Measurements from ENCODE around the gene PIPOX. TPM values are rescaled to one million over a fixed set of nuclear protein-coding genes. Genes with fewer than 3 reads are reported as not detected.

The PIPOX gene
- total and polyA plus RNA-seq, 4 donors = 4.0 to 10.2 (median 6.9) TPM

GRCh38 chr17:29066606-29067005, 23.7 kb downstream of the PIPOX start:
- H3K4me1 ChIP-seq (ENCODE audit: control insufficient read depth, insufficient read depth, low read length) = peaks cover 45% of the 10 kb centered on the region
- no peaks in the 10 kb centered on the region for H3K27me3 ChIP-seq (ENCODE audit: control insufficient read depth, insufficient read depth, low read length)
- peak in 2 of 6 donors; percentile 72 to 73 for DNase-seq (ENCODE audit: low read depth in 4 of 6, low spot score in 6 of 6)
- no peak overlapping the region for H3K27ac ChIP-seq (ENCODE audit: low read depth, low read length)
- no peaks in the 10 kb centered on the region for H3K9me3 ChIP-seq (ENCODE audit: control insufficient read depth, insufficient read depth, low read length)
- no peak overlapping the region for H3K4me3 ChIP-seq (ENCODE audit: low read depth, low read length)
- WGBS (ENCODE audit: insufficient coverage) = 53% methylated on average over 1 of the region's 7 CpGs
- H3K36me3 ChIP-seq (ENCODE audit: control insufficient read depth, insufficient read depth, low read length) = no peaks in the 10 kb centered on the region

- H3K27ac ChIP-seq (ENCODE audit: low read depth, low read length) = no peak overlapping the region
- WGBS (ENCODE audit: insufficient coverage) = 78% methylated on average over 5 of the region's 10 CpGs
- H3K36me3 ChIP-seq (ENCODE audit: control insufficient read depth, insufficient read depth, low read length) = peaks cover 1% of the 10 kb centered on the region
Observed at GRCh38 chr17:29068818-29069217, 25.9 kb downstream of the PIPOX start.

GRCh38 chr17:29069526-29070041, 26.6 kb downstream of the PIPOX start:
- H3K4me3 ChIP-seq (ENCODE audit: low read depth, low read length) = no peak overlapping the region

More at GRCh38 chr17:29068818-29069217, 25.9 kb downstream of the PIPOX start:
- H3K9me3 ChIP-seq (ENCODE audit: control insufficient read depth, insufficient read depth, low read length) = no peaks in the 10 kb centered on the region
- peaks cover 37% of the 10 kb centered on the region for H3K4me1 ChIP-seq (ENCODE audit: control insufficient read depth, insufficient read depth, low read length)
- H3K4me3 ChIP-seq (ENCODE audit: low read depth, low read length) = no peak overlapping the region
- no peaks in the 10 kb centered on the region for H3K27me3 ChIP-seq (ENCODE audit: control insufficient read depth, insufficient read depth, low read length)
- DNase-seq (ENCODE audit: low read depth in 4 of 6, low spot score in 6 of 6) = peak in 1 of 6 donors; percentile 87

GRCh38 chr17:29070308-29070707, 27.4 kb downstream of the PIPOX start:
- no peak for DNase-seq (ENCODE audit: low read depth in 4 of 6, low spot score in 6 of 6)
- Histone ChIP-seq H3K9me3 (ENCODE audit: control insufficient read depth, insufficient read depth, low read length) (no peaks in the 10 kb centered on the region), H3K4me1 (ENCODE audit: control insufficient read depth, insufficient read depth, low read length) (peaks cover 34% of the 10 kb centered on the region), H3K27me3 (ENCODE audit: control insufficient read depth, insufficient read depth, low read length) (no peaks in the 10 kb centered on the region), H3K36me3 (ENCODE audit: control insufficient read depth, insufficient read depth, low read length) (peaks cover 11% of the 10 kb centered on the region), H3K27ac (ENCODE audit: low read depth, low read length) (no peak overlapping the region), H3K4me3 (ENCODE audit: low read depth, low read length) (no peak overlapping the region)
- WGBS (ENCODE audit: insufficient coverage) = 51% methylated on average over 9 of the region's 10 CpGs

More at GRCh38 chr17:29069526-29070041, 26.6 kb downstream of the PIPOX start:
- peaks cover 9% of the 10 kb centered on the region for H3K36me3 ChIP-seq (ENCODE audit: control insufficient read depth, insufficient read depth, low read length)
- 56% methylated on average over 18 of the region's 19 CpGs for WGBS (ENCODE audit: insufficient coverage)
- H3K4me1 ChIP-seq (ENCODE audit: control insufficient read depth, insufficient read depth, low read length) = peaks cover 37% of the 10 kb centered on the region
- peak in 2 of 6 donors; percentile 70 to 84 for DNase-seq (ENCODE audit: low read depth in 4 of 6, low spot score in 6 of 6)
- no peak overlapping the region for H3K27ac ChIP-seq (ENCODE audit: low read depth, low read length)
- H3K9me3 ChIP-seq (ENCODE audit: control insufficient read depth, insufficient read depth, low read length) = no peaks in the 10 kb centered on the region
- H3K27me3 ChIP-seq (ENCODE audit: control insufficient read depth, insufficient read depth, low read length) = no peaks in the 10 kb centered on the region

GRCh38 chr17:29070781-29071180, 27.8 kb downstream of the PIPOX start:
- DNase-seq (ENCODE audit: low read depth in 4 of 6, low spot score in 6 of 6) = peak in 2 of 6 donors; percentile 89 to 90
- H3K27me3 ChIP-seq (ENCODE audit: control insufficient read depth, insufficient read depth, low read length) = no peaks in the 10 kb centered on the region
- no peak overlapping the region for H3K27ac ChIP-seq (ENCODE audit: low read depth, low read length)
- no peak overlapping the region for H3K4me3 ChIP-seq (ENCODE audit: low read depth, low read length)
- H3K9me3 ChIP-seq (ENCODE audit: control insufficient read depth, insufficient read depth, low read length) = no peaks in the 10 kb centered on the region
- 34% methylated on average over 9 of the region's 9 CpGs for WGBS (ENCODE audit: insufficient coverage)
- peaks cover 33% of the 10 kb centered on the region for H3K4me1 ChIP-seq (ENCODE audit: control insufficient read depth, insufficient read depth, low read length)
- H3K36me3 ChIP-seq (ENCODE audit: control insufficient read depth, insufficient read depth, low read length) = peaks cover 15% of the 10 kb centered on the region

- WGBS (ENCODE audit: insufficient coverage) = no CpG with 5 or more reads among the region's 1 CpG
- no peak overlapping the region for H3K4me3 ChIP-seq (ENCODE audit: low read depth, low read length)
- no peak for DNase-seq (ENCODE audit: low read depth in 4 of 6, low spot score in 6 of 6)
- H3K27me3 ChIP-seq (ENCODE audit: control insufficient read depth, insufficient read depth, low read length) = no peaks in the 10 kb centered on the region
- no peak overlapping the region for H3K27ac ChIP-seq (ENCODE audit: low read depth, low read length)
- peaks cover 15% of the 10 kb centered on the region for H3K36me3 ChIP-seq (ENCODE audit: control insufficient read depth, insufficient read depth, low read length)
- H3K4me1 ChIP-seq (ENCODE audit: control insufficient read depth, insufficient read depth, low read length) = peaks cover 29% of the 10 kb centered on the region
- no peaks in the 10 kb centered on the region for H3K9me3 ChIP-seq (ENCODE audit: control insufficient read depth, insufficient read depth, low read length)
Observed at GRCh38 chr17:29071303-29071702, 28.4 kb downstream of the PIPOX start.

GRCh38 chr17:29073045-29073444, 30.1 kb downstream of the PIPOX start:
- WGBS (ENCODE audit: insufficient coverage) = 71% methylated on average over 2 of the region's 2 CpGs
- no peaks in the 10 kb centered on the region for H3K9me3 ChIP-seq (ENCODE audit: control insufficient read depth, insufficient read depth, low read length)
- peaks cover 20% of the 10 kb centered on the region for H3K36me3 ChIP-seq (ENCODE audit: control insufficient read depth, insufficient read depth, low read length)
- H3K4me3 ChIP-seq (ENCODE audit: low read depth, low read length) = no peak overlapping the region
- no peak for DNase-seq (ENCODE audit: low read depth in 4 of 6, low spot score in 6 of 6)
- no peak overlapping the region for H3K27ac ChIP-seq (ENCODE audit: low read depth, low read length)
- no peaks in the 10 kb centered on the region for H3K27me3 ChIP-seq (ENCODE audit: control insufficient read depth, insufficient read depth, low read length)
- H3K4me1 ChIP-seq (ENCODE audit: control insufficient read depth, insufficient read depth, low read length) = peaks cover 41% of the 10 kb centered on the region

- Histone ChIP-seq H3K4me3 (ENCODE audit: low read depth, low read length) (no peak overlapping the region), H3K4me1 (ENCODE audit: control insufficient read depth, insufficient read depth, low read length) (peaks cover 44% of the 10 kb centered on the region), H3K27ac (ENCODE audit: low read depth, low read length) (no peak overlapping the region), H3K9me3 (ENCODE audit: control insufficient read depth, insufficient read depth, low read length) (no peaks in the 10 kb centered on the region), H3K27me3 (ENCODE audit: control insufficient read depth, insufficient read depth, low read length) (no peaks in the 10 kb centered on the region), H3K36me3 (ENCODE audit: control insufficient read depth, insufficient read depth, low read length) (peaks cover 24% of the 10 kb centered on the region)
- DNase-seq (ENCODE audit: low read depth in 4 of 6, low spot score in 6 of 6) = no peak
- WGBS (ENCODE audit: insufficient coverage) = 51% methylated on average over 2 of the region's 4 CpGs
Observed at GRCh38 chr17:29073520-29073919, 30.6 kb downstream of the PIPOX start.

GRCh38 chr17:29074488-29074887, 31.5 kb downstream of the PIPOX start:
- Histone ChIP-seq H3K4me1 (ENCODE audit: control insufficient read depth, insufficient read depth, low read length) (peaks cover 48% of the 10 kb centered on the region), H3K27me3 (ENCODE audit: control insufficient read depth, insufficient read depth, low read length) (no peaks in the 10 kb centered on the region), H3K27ac (ENCODE audit: low read depth, low read length) (no peak overlapping the region), H3K4me3 (ENCODE audit: low read depth, low read length) (no peak overlapping the region), H3K9me3 (ENCODE audit: control insufficient read depth, insufficient read depth, low read length) (no peaks in the 10 kb centered on the region), H3K36me3 (ENCODE audit: control insufficient read depth, insufficient read depth, low read length) (peaks cover 34% of the 10 kb centered on the region)
- WGBS (ENCODE audit: insufficient coverage) = 75% methylated on average over 12 of the region's 12 CpGs
- DNase-seq (ENCODE audit: low read depth in 4 of 6, low spot score in 6 of 6) = no peak

GRCh38 chr17:29076087-29076486, 33.1 kb downstream of the PIPOX start:
- H3K36me3 ChIP-seq (ENCODE audit: control insufficient read depth, insufficient read depth, low read length) = peaks cover 50% of the 10 kb centered on the region
- no CpG with 5 or more reads among the region's 6 CpGs for WGBS (ENCODE audit: insufficient coverage)

More at GRCh38 chr17:29076087-29076486, 33.1 kb downstream of the PIPOX start:
- H3K4me3 ChIP-seq (ENCODE audit: low read depth, low read length) = no peak overlapping the region
- peak overlapping the region; percentile 18 for H3K27ac ChIP-seq (ENCODE audit: low read depth, low read length)
- no peak for DNase-seq (ENCODE audit: low read depth in 4 of 6, low spot score in 6 of 6)
- no peaks in the 10 kb centered on the region for H3K27me3 ChIP-seq (ENCODE audit: control insufficient read depth, insufficient read depth, low read length)
- no peaks in the 10 kb centered on the region for H3K9me3 ChIP-seq (ENCODE audit: control insufficient read depth, insufficient read depth, low read length)
- H3K4me1 ChIP-seq (ENCODE audit: control insufficient read depth, insufficient read depth, low read length) = peaks cover 37% of the 10 kb centered on the region
